Measurements from ENCODE around the gene RBPJL.

The RBPJL gene

GRCh38 chr20:45362804-45363610, 56.4 kb downstream of the RBPJL start, which contains the start of gene SYS1:
TSS of gene SYS1 (plus strand) at chr20:45363156. CDS start at chr20:45363532, 376 bp downstream.
- peak; percentile 99 for DNase-seq (ENCODE audit: low spot score)

- DNase-seq (ENCODE audit: low spot score), result no peak
Observed at GRCh38 chr20:45363611-45364492, 57.2 kb downstream of the RBPJL start.

- no peak for DNase-seq (ENCODE audit: low spot score)
Observed at GRCh38 chr20:45365444-45365970, 58.9 kb downstream of the RBPJL start.

- no peak for DNase-seq (ENCODE audit: low spot score)
Observed at GRCh38 chr20:45366192-45366591, 59.6 kb downstream of the RBPJL start.

- DNase-seq (ENCODE audit: low spot score), result no peak
Observed at GRCh38 chr20:45366631-45367030, 60.0 kb downstream of the RBPJL start.

- DNase-seq (ENCODE audit: low spot score), result no peak
Observed at GRCh38 chr20:45367126-45367525, 60.5 kb downstream of the RBPJL start.
